ENCODE measurements around the gene BCAN.

DNA sequence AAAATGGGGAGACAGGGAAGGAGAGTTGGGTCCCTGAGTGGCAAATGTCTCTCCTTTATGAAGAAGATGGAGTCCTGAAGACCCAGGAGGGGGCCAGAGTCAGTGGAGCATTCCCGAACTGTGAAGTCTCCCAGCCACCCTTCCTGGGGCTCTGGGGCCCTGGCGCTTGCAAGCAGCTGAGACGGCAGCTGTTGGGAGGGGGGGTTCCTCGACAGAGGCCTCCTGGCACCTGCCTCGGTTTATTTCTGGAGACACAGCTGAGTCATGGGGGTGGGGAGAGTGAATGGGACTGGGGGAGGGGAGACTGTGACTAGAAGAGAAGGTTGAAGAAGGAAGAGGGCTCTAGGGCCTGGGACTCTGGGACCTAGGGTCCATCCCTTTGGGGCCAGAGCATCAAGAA lies 21.3 kb downstream of the BCAN start:
- TF ChIP-seq, protein P1, sequence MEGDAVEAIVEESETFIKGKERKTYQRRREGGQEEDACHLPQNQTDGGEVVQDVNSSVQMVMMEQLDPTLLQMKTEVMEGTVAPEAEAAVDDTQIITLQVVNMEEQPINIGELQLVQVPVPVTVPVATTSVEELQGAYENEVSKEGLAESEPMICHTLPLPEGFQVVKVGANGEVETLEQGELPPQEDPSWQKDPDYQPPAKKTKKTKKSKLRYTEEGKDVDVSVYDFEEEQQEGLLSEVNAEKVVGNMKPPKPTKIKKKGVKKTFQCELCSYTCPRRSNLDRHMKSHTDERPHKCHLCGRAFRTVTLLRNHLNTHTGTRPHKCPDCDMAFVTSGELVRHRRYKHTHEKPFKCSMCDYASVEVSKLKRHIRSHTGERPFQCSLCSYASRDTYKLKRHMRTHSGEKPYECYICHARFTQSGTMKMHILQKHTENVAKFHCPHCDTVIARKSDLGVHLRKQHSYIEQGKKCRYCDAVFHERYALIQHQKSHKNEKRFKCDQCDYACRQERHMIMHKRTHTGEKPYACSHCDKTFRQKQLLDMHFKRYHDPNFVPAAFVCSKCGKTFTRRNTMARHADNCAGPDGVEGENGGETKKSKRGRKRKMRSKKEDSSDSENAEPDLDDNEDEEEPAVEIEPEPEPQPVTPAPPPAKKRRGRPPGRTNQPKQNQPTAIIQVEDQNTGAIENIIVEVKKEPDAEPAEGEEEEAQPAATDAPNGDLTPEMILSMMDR (conservative IDR thresholded peaks at IDR 0.05): no peak
- no peak for TF ChIP-seq ZFX (IDR thresholded peaks at IDR 0.05)
